Activated naive CD8-positive, alpha-beta T cell treated with anti-CD3 and anti-CD28 coated beads for 36 hours (primary cell): ENCODE measurements around the gene ADORA3. TPM values are rescaled to one million over a fixed set of nuclear protein-coding genes. Genes with fewer than 3 reads are reported as not detected.

ENCODE experiments used
- DNase-seq: peaks from one replicate; pipeline ENCODE4 v3.0.0; 2021
- H3K27ac Mint-ChIP-seq: one replicate; pipeline ENCODE4 v1.8.0; 2022; ENCODE audit warnings: mild to moderate bottlenecking, moderate library complexity, mixed read lengths
- H3K27me3 Mint-ChIP-seq: one replicate; pipeline ENCODE4 v1.8.0; 2022; ENCODE audit warnings: mild to moderate bottlenecking, mixed read lengths
- H3K36me3 Mint-ChIP-seq: one replicate; pipeline ENCODE4 v1.8.0; 2021; ENCODE audit warnings: mild to moderate bottlenecking, mixed read lengths
- H3K4me1 Mint-ChIP-seq: one replicate; pipeline ENCODE4 v1.8.0; 2021; ENCODE audit warnings: mixed read lengths
- H3K4me3 Mint-ChIP-seq: one replicate; pipeline ENCODE4 v1.8.0; 2022; ENCODE audit warnings: mild to moderate bottlenecking, moderate library complexity, mixed read lengths
- H3K9me3 Mint-ChIP-seq: one replicate; pipeline ENCODE4 v1.8.0; 2022; ENCODE audit warnings: mixed read lengths
- total RNA-seq, 2 experiments: library from RNA; stranded (reverse); gene quantifications; one replicate each; pipeline ENCODE4 v1.2.3, GENCODE V29; 2021

ADORA3 gene
- total RNA-seq, 2 experiments from 2014 or later, result not detected

GRCh38 chr1:111491070-111491469 lies 12.4 kb downstream of the ADORA3 start:
- Mint-ChIP-seq H3K27me3 (no peaks in the 10 kb centered on the region), H3K4me3 (no peak overlapping the region), H3K9me3 (peaks cover 7% of the 10 kb centered on the region), H3K36me3 (peaks cover 3% of the 10 kb centered on the region), H3K27ac (no peak overlapping the region), H3K4me1 (peaks cover 7% of the 10 kb centered on the region)
- no peak for DNase-seq

GRCh38 chr1:111490220-111490619 lies 13.2 kb downstream of the ADORA3 start:
- Mint-ChIP-seq H3K36me3 (no peaks in the 10 kb centered on the region), H3K4me3 (no peak overlapping the region), H3K27ac (no peak overlapping the region), H3K4me1 (peaks cover 4% of the 10 kb centered on the region), H3K9me3 (peaks cover 2% of the 10 kb centered on the region), H3K27me3 (no peaks in the 10 kb centered on the region)
- no peak for DNase-seq

- no peaks in the 10 kb centered on the region for H3K27me3 Mint-ChIP-seq
These were observed 13.8 kb downstream of the ADORA3 start for GRCh38 chr1:111489604-111490003.

GRCh38 chr1:111488669-111489068 lies 14.8 kb downstream of the ADORA3 start:
- H3K27ac Mint-ChIP-seq, result no peak overlapping the region
- no peaks in the 10 kb centered on the region for H3K27me3 Mint-ChIP-seq
- no peak overlapping the region for H3K4me3 Mint-ChIP-seq
- peaks cover 4% of the 10 kb centered on the region for H3K4me1 Mint-ChIP-seq
- no peaks in the 10 kb centered on the region for H3K36me3 Mint-ChIP-seq
- H3K9me3 Mint-ChIP-seq, result no peaks in the 10 kb centered on the region
- no peak for DNase-seq

More at GRCh38 chr1:111489604-111490003, 13.8 kb downstream of the ADORA3 start:
- Mint-ChIP-seq H3K9me3 (no peaks in the 10 kb centered on the region), H3K36me3 (no peaks in the 10 kb centered on the region), H3K27ac (no peak overlapping the region), H3K4me1 (peaks cover 4% of the 10 kb centered on the region), H3K4me3 (no peak overlapping the region)
- no peak for DNase-seq

GRCh38 chr1:111487133-111487532 lies 16.3 kb downstream of the ADORA3 start:
- no peaks in the 10 kb centered on the region for H3K36me3 Mint-ChIP-seq
- H3K4me3 Mint-ChIP-seq, result no peak overlapping the region
- DNase-seq, result no peak
- H3K4me1 Mint-ChIP-seq, result peaks cover 2% of the 10 kb centered on the region
- no peaks in the 10 kb centered on the region for H3K27me3 Mint-ChIP-seq
- no peak overlapping the region for H3K27ac Mint-ChIP-seq
- no peaks in the 10 kb centered on the region for H3K9me3 Mint-ChIP-seq

GRCh38 chr1:111486431-111486830 lies 17.0 kb downstream of the ADORA3 start:
- Mint-ChIP-seq H3K36me3 (no peaks in the 10 kb centered on the region), H3K4me3 (no peak overlapping the region), H3K4me1 (no peaks in the 10 kb centered on the region)

GRCh38 chr1:111484391-111485026 lies 18.9 kb downstream of the ADORA3 start:
- no peak for DNase-seq
- no peaks in the 10 kb centered on the region for H3K4me1 Mint-ChIP-seq
- H3K36me3 Mint-ChIP-seq, result no peaks in the 10 kb centered on the region
- H3K27ac Mint-ChIP-seq, result no peak overlapping the region
- H3K27me3 Mint-ChIP-seq, result no peaks in the 10 kb centered on the region
- H3K9me3 Mint-ChIP-seq, result no peaks in the 10 kb centered on the region
- H3K4me3 Mint-ChIP-seq, result no peak overlapping the region

More at GRCh38 chr1:111486431-111486830, 17.0 kb downstream of the ADORA3 start:
- Mint-ChIP-seq H3K9me3 (no peaks in the 10 kb centered on the region), H3K27me3 (no peaks in the 10 kb centered on the region), H3K27ac (no peak overlapping the region)
- DNase-seq, result no peak

- Mint-ChIP-seq H3K27ac (no peak overlapping the region), H3K9me3 (no peaks in the 10 kb centered on the region), H3K4me1 (no peaks in the 10 kb centered on the region), H3K27me3 (no peaks in the 10 kb centered on the region), H3K36me3 (no peaks in the 10 kb centered on the region), H3K4me3 (no peak overlapping the region)
- no peak for DNase-seq
These were observed 19.6 kb downstream of the ADORA3 start for GRCh38 chr1:111483876-111484275.

GRCh38 chr1:111483166-111483565 lies 20.3 kb downstream of the ADORA3 start:
- DNase-seq, result no peak
- H3K27ac Mint-ChIP-seq, result no peak overlapping the region

GRCh38 chr1:111481387-111482221 lies 21.8 kb downstream of the ADORA3 start:
- no peaks in the 10 kb centered on the region for H3K9me3 Mint-ChIP-seq
- no peaks in the 10 kb centered on the region for H3K27me3 Mint-ChIP-seq
- H3K4me1 Mint-ChIP-seq, result peaks cover 18% of the 10 kb centered on the region
- H3K4me3 Mint-ChIP-seq, result no peak overlapping the region
- H3K27ac Mint-ChIP-seq, result no peak overlapping the region
- peak; percentile 61 for DNase-seq
- peaks cover 18% of the 10 kb centered on the region for H3K36me3 Mint-ChIP-seq

More at GRCh38 chr1:111483166-111483565, 20.3 kb downstream of the ADORA3 start:
- H3K4me3 Mint-ChIP-seq, result no peak overlapping the region
- no peaks in the 10 kb centered on the region for H3K9me3 Mint-ChIP-seq
- no peaks in the 10 kb centered on the region for H3K27me3 Mint-ChIP-seq
- H3K36me3 Mint-ChIP-seq, result peaks cover 3% of the 10 kb centered on the region
- H3K4me1 Mint-ChIP-seq, result peaks cover 3% of the 10 kb centered on the region

- Mint-ChIP-seq H3K27me3 (no peaks in the 10 kb centered on the region), H3K9me3 (no peaks in the 10 kb centered on the region), H3K27ac (no peak overlapping the region), H3K4me1 (peaks cover 28% of the 10 kb centered on the region), H3K4me3 (no peak overlapping the region), H3K36me3 (peaks cover 19% of the 10 kb centered on the region)
- DNase-seq, result no peak
These were observed 22.8 kb downstream of the ADORA3 start for GRCh38 chr1:111480674-111481073.

- H3K4me1 Mint-ChIP-seq, result peaks cover 53% of the 10 kb centered on the region
- H3K9me3 Mint-ChIP-seq, result no peaks in the 10 kb centered on the region
- H3K36me3 Mint-ChIP-seq, result peaks cover 32% of the 10 kb centered on the region
- DNase-seq, result peak; percentile 38
- H3K4me3 Mint-ChIP-seq, result peak overlapping the region; percentile 72
- H3K27me3 Mint-ChIP-seq, result no peaks in the 10 kb centered on the region
- peak overlapping the region; percentile 80 for H3K27ac Mint-ChIP-seq
These were observed 26.6 kb downstream of the ADORA3 start for GRCh38 chr1:111476761-111477309.

- Mint-ChIP-seq H3K4me3 (peak overlapping the region; percentile 72), H3K9me3 (no peaks in the 10 kb centered on the region), H3K36me3 (peaks cover 32% of the 10 kb centered on the region), H3K4me1 (peaks cover 53% of the 10 kb centered on the region), H3K27ac (peak overlapping the region; percentile 80), H3K27me3 (no peaks in the 10 kb centered on the region)
- no peak for DNase-seq
These were observed 27.2 kb downstream of the ADORA3 start for GRCh38 chr1:111476214-111476613.

GRCh38 chr1:111475701-111476100 lies 27.7 kb downstream of the ADORA3 start:
- H3K9me3 Mint-ChIP-seq, result no peaks in the 10 kb centered on the region
- H3K27me3 Mint-ChIP-seq, result no peaks in the 10 kb centered on the region
- H3K4me3 Mint-ChIP-seq, result peak overlapping the region; percentile 32
- peaks cover 53% of the 10 kb centered on the region for H3K4me1 Mint-ChIP-seq
- peaks cover 32% of the 10 kb centered on the region for H3K36me3 Mint-ChIP-seq
- H3K27ac Mint-ChIP-seq, result peak overlapping the region; percentile 80
- peak; percentile 35 for DNase-seq

- Mint-ChIP-seq H3K27ac (peak overlapping the region; percentile 89), H3K9me3 (no peaks in the 10 kb centered on the region), H3K36me3 (peaks cover 32% of the 10 kb centered on the region), H3K4me1 (peaks cover 53% of the 10 kb centered on the region), H3K27me3 (no peaks in the 10 kb centered on the region), H3K4me3 (peak overlapping the region; percentile 80)
- no peak for DNase-seq
These were observed 28.9 kb downstream of the ADORA3 start for GRCh38 chr1:111474521-111474920.
